Left lung (tissue), 10 donors: ENCODE measurements around the gene ST8SIA1. TPM values are rescaled to one million over a fixed set of nuclear protein-coding genes. Genes with fewer than 3 reads are reported as not detected.

Source experiments
- ATAC-seq: fragments of 200-7000 bp; cut with Tn5 transposase; one replicate; pipeline ENCODE4 v1.9.1; 2020; ENCODE audit warnings: moderate library complexity
- DNase-seq, 4 donors: peaks; one replicate each; pipeline ENCODE4 v3.0.0-alpha.2; 2013 to 2020
- H3K27ac ChIP-seq, 2 donors: fragments of 200-600 bp; sonication (generic) in 1 of 2; one replicate each; pipeline versions ENCODE4 v1.5.0 to v1.8.0; 2020 to 2021
- H3K27me3 ChIP-seq, 2 donors: fragments of 200-600 bp; sonication (generic) in 1 of 2; one replicate each; pipeline versions ENCODE4 v1.5.0 to v1.8.0; 2020 to 2021
- H3K36me3 ChIP-seq, 2 donors: fragments of 200-600 bp; sonication (generic) in 1 of 2; one replicate each; pipeline versions ENCODE4 v1.5.0 to v1.8.0; 2020 to 2021
- H3K4me1 ChIP-seq, 2 donors: fragments of 200-600 bp; one replicate each; pipeline ENCODE4 v1.8.0; 2021
- H3K4me3 ChIP-seq, 2 donors: fragments of 200-600 bp; sonication (generic) in 1 of 2; one replicate each; pipeline versions ENCODE4 v1.5.0 to v1.8.0; 2020 to 2021; ENCODE audit warnings: mild to moderate bottlenecking in 1 of 2
- H3K9me3 ChIP-seq, 2 donors: fragments of 200-600 bp; sonication (generic) in 1 of 2; one replicate each; pipeline versions ENCODE4 v1.5.0 to v1.8.0; 2020 to 2021
- CTCF ChIP-seq, 2 donors: fragments of 200-600 bp; sonication (generic) in 1 of 2; IDR thresholded peaks; one replicate each; pipeline versions ENCODE4 v1.5.0 to v1.8.0; 2021; ENCODE audit warnings: antibody characterized with exemption in 2 of 2
- intact Hi-C, 2 donors: fragments of 100-400 bp; cut with DNase I; formaldehyde crosslinking; loops; one replicate each; pipeline versions ENCODE4 v1.11.2 to v1.14.2; 2022
- polyA plus RNA-seq, 6 donors: library from polyadenylated mRNA; unstranded; fragments of 120-200 nt; gene quantifications; one replicate each; pipeline ENCODE4 v1.2.1, GENCODE V29; 2013; ENCODE audit not compliant: insufficient read length in 6 of 6
- total RNA-seq, 2 donors: library from RNA; stranded (reverse); fragmentation: NEBNext Ultra II Directional; extraction: Animal tissue kit (Norgen Biotek cat#: 25700); gene quantifications; one replicate each; pipeline ENCODE4 v1.2.1, GENCODE V29; 2021
- donor health status: DM: no; HTN: yes; CAD: no.
- donor health status: DM: no; HTN: no; CAD: no.

ST8SIA1 gene
- total and polyA plus RNA-seq, 8 donors: 2.4 to 15.8 (median 10.0) TPM

- DNase-seq: no peak
- H3K36me3 ChIP-seq: no peaks in the 10 kb centered on the region
- H3K27ac ChIP-seq: no peak overlapping the region
- TF ChIP-seq CTCF (IDR thresholded peaks at IDR 0.05): no peak
- H3K4me1 ChIP-seq: peaks cover 0 to 11% of the 10 kb centered on the region in 2 donors
- H3K9me3 ChIP-seq: no peaks in the 10 kb centered on the region
- H3K27me3 ChIP-seq: peaks cover 14 to 43% of the 10 kb centered on the region in 2 donors
- peak; percentile 4 for ATAC-seq
- intact Hi-C loops: no loop called here
- peak overlapping the region; percentile 39 to 47 for H3K4me3 ChIP-seq
Measured at GRCh38 chr12:22333186-22333712, 1.3 kb downstream of the ST8SIA1 start.

GRCh38 chr12:22332202-22332601, 2.3 kb downstream of the ST8SIA1 start:
- ATAC-seq (no peak), DNase-seq (no peak)
- no peaks in the 10 kb centered on the region for H3K9me3 ChIP-seq
- H3K27me3 ChIP-seq: peaks cover 14 to 43% of the 10 kb centered on the region in 2 donors
- no peak overlapping the region for H3K4me3 ChIP-seq
- H3K27ac ChIP-seq: no peak overlapping the region
- TF ChIP-seq CTCF (IDR thresholded peaks at IDR 0.05): no peak
- H3K36me3 ChIP-seq: no peaks in the 10 kb centered on the region
- peaks cover 0 to 11% of the 10 kb centered on the region in 2 donors for H3K4me1 ChIP-seq
- intact Hi-C loops: no loop called here

- ATAC-seq (no peak), DNase-seq (no peak)
- Histone ChIP-seq H3K27me3 (peaks cover 14 to 23% of the 10 kb centered on the region in 2 donors), H3K27ac (no peak overlapping the region), H3K36me3 (no peaks in the 10 kb centered on the region), H3K4me1 (peaks cover 0 to 11% of the 10 kb centered on the region in 2 donors), H3K4me3 (no peak overlapping the region), H3K9me3 (no peaks in the 10 kb centered on the region)
- intact Hi-C loops: no loop called here
- TF ChIP-seq CTCF (IDR thresholded peaks at IDR 0.05): no peak
Measured at GRCh38 chr12:22329621-22330020, 4.9 kb downstream of the ST8SIA1 start.

- no peak for TF ChIP-seq CTCF (IDR thresholded peaks at IDR 0.05)
- DNase-seq (no peak), ATAC-seq (no peak)
- Histone ChIP-seq H3K36me3 (no peaks in the 10 kb centered on the region), H3K27me3 (no peaks in the 10 kb centered on the region), H3K4me1 (peaks cover 2 to 4% of the 10 kb centered on the region in 2 donors), H3K27ac (no peak overlapping the region), H3K4me3 (no peak overlapping the region), H3K9me3 (no peaks in the 10 kb centered on the region)
- intact Hi-C loops: no loop called here
Measured at GRCh38 chr12:22325218-22325617, 9.3 kb downstream of the ST8SIA1 start.

GRCh38 chr12:22322091-22322490, 12.4 kb downstream of the ST8SIA1 start:
- Histone ChIP-seq H3K36me3 (no peaks in the 10 kb centered on the region), H3K4me3 (no peak overlapping the region), H3K9me3 (no peaks in the 10 kb centered on the region), H3K27ac (no peak overlapping the region), H3K27me3 (no peaks in the 10 kb centered on the region), H3K4me1 (peaks cover 2 to 4% of the 10 kb centered on the region in 2 donors)
- intact Hi-C loops: no loop called here
- DNase-seq: no peak
- no peak for TF ChIP-seq CTCF (IDR thresholded peaks at IDR 0.05)
- no peak for ATAC-seq
